Left ventricle myocardium inferior (tissue), 1 donor: ENCODE results near the gene SLC26A6. TPM values are rescaled to one million over a fixed set of nuclear protein-coding genes. Genes with fewer than 3 reads are reported as not detected.

Source experiments
- DNase-seq: peaks from one replicate; pipeline ENCODE4 v3.0.0-alpha.2; 2020
- H3K27ac ChIP-seq: fragments of 200-600 bp; replicated peaks from 2 replicates; pipeline ENCODE4 v1.8.0; 2021
- H3K27me3 ChIP-seq: fragments of 200-600 bp; 2 replicates; pipeline ENCODE4 v1.8.0; 2021; ENCODE audit warnings: low read depth
- H3K36me3 ChIP-seq: fragments of 200-600 bp; 2 replicates; pipeline ENCODE4 v1.8.0; 2021
- H3K4me1 ChIP-seq: fragments of 200-600 bp; 2 replicates; pipeline ENCODE4 v1.8.0; 2021
- H3K4me3 ChIP-seq: fragments of 200-600 bp; 2 replicates; pipeline ENCODE4 v1.8.0; 2021; ENCODE audit warnings: mild to moderate bottlenecking, moderate library complexity
- H3K9me3 ChIP-seq: fragments of 200-600 bp; replicated peaks from 2 replicates; pipeline ENCODE4 v1.8.0; 2021
- CTCF ChIP-seq: fragments of 200-600 bp; IDR thresholded peaks from 2 replicates; pipeline ENCODE4 v1.8.0; 2021; ENCODE audit warnings: antibody characterized with exemption, mild to moderate bottlenecking, borderline replicate concordance
- intact Hi-C: fragments of 100-400 bp; cut with micrococcal nuclease; formaldehyde crosslinking; loops from one replicate; pipeline ENCODE4 v1.11.0; 2022
- total RNA-seq: library from RNA; stranded (reverse); fragmentation: NEBNext Ultra II Directional; extraction: Animal tissue kit (Norgen Biotek cat#: 25700); gene quantifications from one replicate; pipeline ENCODE4 v1.2.1, GENCODE V29; 2021
- donor health status: DM: no; HTN: yes; CAD: no; lungs with severe emphysema.

Gene SLC26A6
- total RNA-seq, 1 donor from 2014 or later: 12.9 TPM

- Histone ChIP-seq H3K36me3 (no peaks in the 10 kb centered on the region), H3K4me3 (peak within 1 kb of the TSS; percentile 68), H3K27me3 (peaks cover 50% of the 10 kb centered on the region), H3K4me1 (peaks cover 33% of the 10 kb centered on the region), H3K9me3 (no peaks in the 10 kb centered on the region), H3K27ac (peak within 1 kb of the TSS; percentile 81)
- intact Hi-C loops: no loop called here
- no peak for TF ChIP-seq CTCF
- DNase-seq: peak; percentile 33
These were observed 27.7 kb upstream of the SLC26A6 start, which contains the start of gene CELSR3 for GRCh38 chr3:48662753-48663488. TSS of gene CELSR3 (minus strand) at chr3:48662886. CDS start at chr3:48662634, 252 bp downstream.

GRCh38 chr3:48662145-48662752, 27.0 kb upstream of the SLC26A6 start:
- peak overlapping the region; percentile 68 for H3K4me3 ChIP-seq

GRCh38 chr3:48661501-48662144, 26.4 kb upstream of the SLC26A6 start:
- H3K27ac ChIP-seq: no peak overlapping the region
- peak; percentile 61 for DNase-seq
- H3K4me3 ChIP-seq: peak overlapping the region; percentile 62
- TF ChIP-seq CTCF: no peak
- H3K4me1 ChIP-seq: peaks cover 39% of the 10 kb centered on the region
- intact Hi-C loops: no loop called here
- no peaks in the 10 kb centered on the region for H3K36me3 ChIP-seq
- H3K27me3 ChIP-seq: peaks cover 50% of the 10 kb centered on the region
- no peaks in the 10 kb centered on the region for H3K9me3 ChIP-seq

More at GRCh38 chr3:48662145-48662752, 27.0 kb upstream of the SLC26A6 start:
- no peaks in the 10 kb centered on the region for H3K36me3 ChIP-seq
- no peaks in the 10 kb centered on the region for H3K9me3 ChIP-seq
- H3K27me3 ChIP-seq: peaks cover 50% of the 10 kb centered on the region
- no peak for TF ChIP-seq CTCF
- H3K27ac ChIP-seq: no peak overlapping the region
- peaks cover 33% of the 10 kb centered on the region for H3K4me1 ChIP-seq
- no peak for DNase-seq
- intact Hi-C loops: no loop called here

GRCh38 chr3:48660800-48661400, 25.6 kb upstream of the SLC26A6 start:
- no peaks in the 10 kb centered on the region for H3K36me3 ChIP-seq
- peak overlapping the region; percentile 62 for H3K4me3 ChIP-seq
- no peak for TF ChIP-seq CTCF
- peaks cover 46% of the 10 kb centered on the region for H3K4me1 ChIP-seq
- H3K27ac ChIP-seq: no peak overlapping the region
- intact Hi-C loops: no loop called here
- H3K9me3 ChIP-seq: no peaks in the 10 kb centered on the region
- peaks cover 50% of the 10 kb centered on the region for H3K27me3 ChIP-seq
- DNase-seq: no peak

GRCh38 chr3:48656841-48657281, 21.6 kb upstream of the SLC26A6 start:
- no peak for DNase-seq
- H3K27me3 ChIP-seq: peaks cover 23% of the 10 kb centered on the region
- no peaks in the 10 kb centered on the region for H3K36me3 ChIP-seq
- no peaks in the 10 kb centered on the region for H3K9me3 ChIP-seq
- intact Hi-C loops: no loop called here
- peak overlapping the region; percentile 85 for H3K27ac ChIP-seq
- peaks cover 32% of the 10 kb centered on the region for H3K4me1 ChIP-seq
- H3K4me3 ChIP-seq: peak overlapping the region; percentile 78
- TF ChIP-seq CTCF: no peak
